BJ (cell line): ENCODE results near the gene ARL5C. TPM values are rescaled to one million over a fixed set of nuclear protein-coding genes. Genes with fewer than 3 reads are reported as not detected.

Source experiments
- CTCF ChIA-PET: fragments of 350-600 bp; formaldehyde crosslinking; extraction: SDS; loops from one replicate; lab custom pipeline; 2021; ENCODE audit warnings: antibody characterized with exemption, inconsistent platforms; lab: Yijun Ruan, JAX
- POLR2A ChIA-PET: fragments of 300-600 bp; sonication (Branson Sonifier 250); formaldehyde crosslinking; extraction: SDS; loops from one replicate; lab custom pipeline; 2021; ENCODE audit warnings: antibody characterized with exemption; lab: Charles Lee
- DNase-seq: peaks from one replicate; pipeline ENCODE4 v3.0.0-alpha.2; 2011; ENCODE audit warnings: low read depth
- H3K27me3 ChIP-seq: 2 replicates; pipeline ENCODE4 v1.6.0; 2011; ENCODE audit warnings: low read length; ENCODE audit not compliant: control insufficient read depth, insufficient read depth
- H3K36me3 ChIP-seq: 2 replicates; pipeline ENCODE4 v1.5.1; 2011; ENCODE audit warnings: low read length; ENCODE audit not compliant: control insufficient read depth, insufficient read depth
- H3K4me3 ChIP-seq: 2 replicates; pipeline ENCODE4 v1.5.1; 2011; ENCODE audit warnings: low read depth, mild to moderate bottlenecking, control low read depth, low read length
- polyA minus RNA-seq: library from RNA; depleted of rRNA, polyadenylated mRNA; stranded (reverse); fragments of >200 nt; gene quantifications from 2 replicates; pipeline ENCODE4 v1.2.3, GENCODE V29; 2011; rRNA and poly(A)+ RNA removed
- polyA plus RNA-seq: library from polyadenylated mRNA; depleted of rRNA; stranded (reverse); fragments of >200 nt; gene quantifications from 2 replicates; pipeline ENCODE4 v1.2.3, GENCODE V29; 2011; rRNA removed
- TF ChIP-seq, protein P1 (sequence below): IDR thresholded peaks from 2 replicates; pipeline ENCODE4 v1.5.1; 2011; ENCODE audit warnings: low read depth, mild to moderate bottlenecking, control low read depth, inconsistent platforms, low read length, moderate library complexity; ENCODE audit not compliant: insufficient read depth

ARL5C gene, protein sequence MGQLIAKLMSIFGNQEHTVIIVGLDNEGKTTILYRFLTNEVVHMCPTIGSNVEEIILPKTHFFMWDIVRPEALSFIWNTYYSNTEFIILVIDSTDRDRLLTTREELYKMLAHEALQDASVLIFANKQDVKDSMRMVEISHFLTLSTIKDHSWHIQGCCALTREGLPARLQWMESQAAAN
- not detected in 2 replicates for polyA plus RNA-seq
- polyA minus RNA-seq = 0.05 and 0.10 TPM in 2 replicates

DNA sequence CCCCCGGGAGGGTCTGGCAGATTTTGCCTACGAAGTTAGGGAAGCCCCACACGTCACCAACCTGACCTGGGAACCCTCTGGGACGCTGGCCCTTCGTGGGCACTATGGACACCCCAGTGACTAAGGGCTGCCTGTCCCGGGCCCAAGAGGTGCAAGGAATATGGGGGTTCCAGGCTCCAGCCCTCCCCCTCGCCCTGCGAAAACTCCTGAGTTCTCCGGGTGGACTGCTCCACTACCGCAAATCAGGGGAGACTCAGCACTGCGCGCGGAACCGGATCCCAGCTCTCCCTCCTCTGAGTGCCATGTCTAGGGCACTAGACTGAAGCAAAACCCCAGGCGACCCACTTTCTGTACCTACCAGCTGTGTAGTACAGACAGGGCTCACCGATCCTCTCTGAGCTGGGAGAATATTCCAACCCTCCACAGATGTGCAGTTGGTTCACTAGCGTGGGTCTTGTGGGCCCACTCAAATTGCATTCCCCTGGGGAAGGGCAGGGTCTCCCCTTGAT lies at the start of gene ARL5C:
ARL5C (minus strand) TSS at position 321 of the 509 bp plus-strand sequence. CDS start 401 bp downstream, outside the sequence.
- ChIA-PET CTCF (interaction anchor here (1.2 to 4.4 kb wide), 11 partner anchors 9 to 185 kb away, joined by 6 to 73 read pairs (median 11); partner anchors contain the start of genes PLXDC1 and RPL19), POLR2A (interaction anchor here (0.5 kb wide), 1 partner anchor 320 kb away, joined by 9 read pairs; no protein-coding TSS in a partner anchor)
- H3K27me3 ChIP-seq = peaks cover 20% of the 10 kb centered on the region
- no peaks in the 10 kb centered on the region for H3K36me3 ChIP-seq
- peak within 1 kb of the TSS; percentile 32 for H3K4me3 ChIP-seq
- TF ChIP-seq, protein P1, sequence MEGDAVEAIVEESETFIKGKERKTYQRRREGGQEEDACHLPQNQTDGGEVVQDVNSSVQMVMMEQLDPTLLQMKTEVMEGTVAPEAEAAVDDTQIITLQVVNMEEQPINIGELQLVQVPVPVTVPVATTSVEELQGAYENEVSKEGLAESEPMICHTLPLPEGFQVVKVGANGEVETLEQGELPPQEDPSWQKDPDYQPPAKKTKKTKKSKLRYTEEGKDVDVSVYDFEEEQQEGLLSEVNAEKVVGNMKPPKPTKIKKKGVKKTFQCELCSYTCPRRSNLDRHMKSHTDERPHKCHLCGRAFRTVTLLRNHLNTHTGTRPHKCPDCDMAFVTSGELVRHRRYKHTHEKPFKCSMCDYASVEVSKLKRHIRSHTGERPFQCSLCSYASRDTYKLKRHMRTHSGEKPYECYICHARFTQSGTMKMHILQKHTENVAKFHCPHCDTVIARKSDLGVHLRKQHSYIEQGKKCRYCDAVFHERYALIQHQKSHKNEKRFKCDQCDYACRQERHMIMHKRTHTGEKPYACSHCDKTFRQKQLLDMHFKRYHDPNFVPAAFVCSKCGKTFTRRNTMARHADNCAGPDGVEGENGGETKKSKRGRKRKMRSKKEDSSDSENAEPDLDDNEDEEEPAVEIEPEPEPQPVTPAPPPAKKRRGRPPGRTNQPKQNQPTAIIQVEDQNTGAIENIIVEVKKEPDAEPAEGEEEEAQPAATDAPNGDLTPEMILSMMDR = no peak
- no peak for DNase-seq

GRCh38 chr17:39213852-39214251 lies 47.9 kb upstream of the ARL5C start:
- POLR2A ChIA-PET = no interaction called here
- no peaks in the 10 kb centered on the region for H3K36me3 ChIP-seq
- H3K27me3 ChIP-seq = peaks cover 13% of the 10 kb centered on the region
- TF ChIP-seq, protein P1 = no peak
- H3K4me3 ChIP-seq = no peak overlapping the region
- CTCF ChIA-PET = interaction anchor here (0.6 to 21.2 kb wide), 2 partner anchors 14 to 26 kb away, joined by 4 to 438 read pairs; no protein-coding TSS in a partner anchor
- no peak for DNase-seq

GRCh38 chr17:39212841-39213480 lies 47.0 kb upstream of the ARL5C start:
- CTCF ChIA-PET = interaction anchor here (1.8 to 21.2 kb wide), 2 partner anchors 9 to 26 kb away, joined by 5 to 438 read pairs; no protein-coding TSS in a partner anchor
- POLR2A ChIA-PET = interaction anchor here (0.6 kb wide), 1 partner anchor 9 kb away, joined by 23 read pairs; no protein-coding TSS in a partner anchor
- TF ChIP-seq, protein P1 = no peak
- no peak overlapping the region for H3K4me3 ChIP-seq
- H3K27me3 ChIP-seq = peaks cover 9% of the 10 kb centered on the region
- no peak for DNase-seq
- no peaks in the 10 kb centered on the region for H3K36me3 ChIP-seq

DNA sequence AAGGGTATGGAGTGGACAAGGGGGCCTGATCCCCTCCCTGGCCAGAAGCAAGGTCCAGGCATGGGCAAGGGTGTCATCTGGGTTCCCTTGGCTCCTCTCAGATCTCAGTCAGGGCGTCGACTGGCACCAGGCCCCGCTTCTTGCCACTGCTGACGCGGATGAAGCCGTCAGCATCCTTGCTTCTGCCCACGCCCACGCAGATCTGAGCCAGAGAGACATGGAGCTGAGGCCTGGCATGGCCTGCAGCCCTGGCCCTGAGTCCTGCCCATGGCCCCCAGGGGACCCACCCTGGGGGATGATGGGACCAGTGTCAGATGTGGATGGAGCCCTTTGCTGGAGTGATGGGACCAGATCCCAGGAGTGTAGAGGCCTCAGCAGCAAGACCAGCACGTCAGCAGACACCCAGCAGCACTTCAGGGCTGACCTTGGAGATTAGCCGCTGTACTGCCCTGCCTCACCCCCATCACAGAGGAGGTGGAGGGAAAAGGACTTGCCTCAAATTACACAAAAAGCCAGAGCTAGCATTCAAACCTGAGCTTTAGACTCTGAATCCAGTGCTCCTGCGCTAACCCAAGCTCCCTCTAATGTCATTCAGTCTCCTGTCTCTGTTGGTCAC lies 46.3 kb upstream of the ARL5C start:
- CTCF ChIA-PET = interaction anchor here (1.8 to 21.2 kb wide), 2 partner anchors 9 to 27 kb away, joined by 5 to 438 read pairs; no protein-coding TSS in a partner anchor
- Histone ChIP-seq H3K36me3 (no peaks in the 10 kb centered on the region), H3K27me3 (peaks cover 8% of the 10 kb centered on the region), H3K4me3 (no peak overlapping the region)
- POLR2A ChIA-PET = no interaction called here
- TF ChIP-seq, protein P1 = no peak
- DNase-seq = no peak
